ENCODE measurements around the gene PRRT2.
"Not testable (repeated sequence)": the region's sequence is repeated elsewhere in the genome, so short reads cannot be mapped to it uniquely, and the experiment has no call there.

The PRRT2 gene

GRCh38 chr16:29790949-29791844, 20.8 kb upstream of the PRRT2 start:
- DNase-seq = peak; percentile 13

DNA sequence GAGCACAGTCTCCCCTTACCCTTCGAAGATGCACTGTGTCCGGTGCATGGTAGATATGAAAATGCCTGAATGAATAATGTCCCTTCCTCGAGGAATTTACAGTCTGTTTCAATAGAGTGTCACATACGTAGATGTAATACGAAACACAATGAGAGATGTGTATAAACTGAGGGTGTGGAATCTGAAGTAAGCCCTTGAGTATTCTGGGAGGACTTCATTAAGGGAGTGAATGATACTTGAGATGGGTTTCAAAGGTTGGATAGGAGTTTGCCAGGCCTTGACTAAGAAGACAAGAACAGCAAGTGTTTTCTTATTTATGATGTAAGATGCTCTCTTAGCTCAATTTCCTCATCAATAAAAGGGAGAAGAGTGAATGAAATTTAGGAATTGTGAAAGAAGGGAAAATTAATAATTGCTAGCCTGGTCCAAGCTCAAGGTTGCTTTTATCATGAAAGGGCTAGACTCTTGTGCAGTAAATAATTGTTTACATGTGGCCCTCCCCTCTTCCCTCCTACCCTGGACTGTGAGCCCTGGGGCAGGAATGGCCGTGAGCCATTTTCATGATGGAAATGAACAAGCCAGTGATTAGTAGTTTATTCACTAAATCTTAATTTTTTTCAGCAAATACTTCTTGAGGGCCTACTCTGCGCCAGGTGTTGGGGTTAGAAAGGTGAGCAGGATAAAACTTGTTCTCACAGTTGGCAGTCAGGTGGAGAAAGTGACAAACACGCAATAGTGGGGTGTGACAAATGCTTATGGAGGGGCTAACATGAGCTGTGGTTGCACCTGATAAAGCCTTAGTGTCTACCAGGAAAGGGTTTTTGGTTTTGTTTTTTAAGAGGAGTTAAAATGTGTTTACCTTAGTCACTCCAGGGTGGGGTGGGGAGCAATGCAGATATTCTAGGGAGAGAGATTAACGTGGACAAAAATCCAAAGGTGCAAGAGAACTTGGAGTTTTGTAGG, 19.9 kb upstream of the PRRT2 start:
- no peak for DNase-seq

GRCh38 chr16:29793153-29793552, 18.8 kb upstream of the PRRT2 start:
- not testable (repeated sequence) for DNase-seq

GRCh38 chr16:29794231-29794710, 17.7 kb upstream of the PRRT2 start:
- no peak for DNase-seq

- DNase-seq = no peak
These were observed 9.5 kb upstream of the PRRT2 start for GRCh38 chr16:29802416-29802935.

- DNase-seq = no peak
These were observed 8.0 kb upstream of the PRRT2 start for GRCh38 chr16:29804020-29804419.

DNA sequence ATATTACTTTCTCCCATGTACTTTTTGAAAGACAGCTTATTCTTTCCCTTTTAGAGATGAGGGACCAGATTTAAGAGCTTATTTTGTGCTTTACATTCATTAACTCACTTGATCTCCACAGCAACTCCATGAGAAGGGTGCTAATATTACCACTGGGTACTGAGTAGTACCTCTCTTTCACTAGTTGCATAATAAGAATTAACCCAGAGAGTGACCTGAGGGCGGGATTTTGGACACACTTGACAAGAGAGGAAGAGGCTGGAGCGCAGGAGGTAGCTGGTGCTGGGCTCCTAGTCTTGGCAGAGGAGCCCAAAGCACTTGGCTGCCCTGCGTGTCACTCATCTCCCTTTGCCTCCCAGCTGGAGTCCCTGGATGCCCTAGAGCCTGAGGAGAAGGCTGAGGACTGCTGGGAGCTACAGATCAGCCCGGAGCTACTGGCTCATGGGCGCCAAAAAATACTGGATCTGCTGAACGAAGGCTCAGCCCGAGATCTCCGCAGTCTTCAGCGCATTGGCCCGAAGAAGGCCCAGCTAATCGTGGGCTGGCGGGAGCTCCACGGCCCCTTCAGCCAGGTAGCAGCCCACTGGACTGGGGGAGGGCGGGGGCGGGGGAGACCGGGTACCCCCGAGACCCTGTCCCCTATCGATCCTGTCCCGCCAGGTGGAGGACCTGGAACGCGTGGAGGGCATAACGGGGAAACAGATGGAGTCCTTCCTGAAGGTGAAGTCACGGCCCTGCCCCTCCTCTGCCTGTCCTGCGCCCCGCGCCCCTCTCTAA, 7.3 kb upstream of the PRRT2 start:
- DNase-seq = peak; percentile 41

GRCh38 chr16:29805232-29806098, 6.5 kb upstream of the PRRT2 start:
- peak; percentile 98 for DNase-seq

- peak; percentile 94 for DNase-seq
These were observed 5.9 kb upstream of the PRRT2 start, which contains the start of gene MAZ for GRCh38 chr16:29806099-29806579. Gene MAZ (plus strand): TSS chr16:29806529. CDS start chr16:29806702, 173 bp downstream.

DNA sequence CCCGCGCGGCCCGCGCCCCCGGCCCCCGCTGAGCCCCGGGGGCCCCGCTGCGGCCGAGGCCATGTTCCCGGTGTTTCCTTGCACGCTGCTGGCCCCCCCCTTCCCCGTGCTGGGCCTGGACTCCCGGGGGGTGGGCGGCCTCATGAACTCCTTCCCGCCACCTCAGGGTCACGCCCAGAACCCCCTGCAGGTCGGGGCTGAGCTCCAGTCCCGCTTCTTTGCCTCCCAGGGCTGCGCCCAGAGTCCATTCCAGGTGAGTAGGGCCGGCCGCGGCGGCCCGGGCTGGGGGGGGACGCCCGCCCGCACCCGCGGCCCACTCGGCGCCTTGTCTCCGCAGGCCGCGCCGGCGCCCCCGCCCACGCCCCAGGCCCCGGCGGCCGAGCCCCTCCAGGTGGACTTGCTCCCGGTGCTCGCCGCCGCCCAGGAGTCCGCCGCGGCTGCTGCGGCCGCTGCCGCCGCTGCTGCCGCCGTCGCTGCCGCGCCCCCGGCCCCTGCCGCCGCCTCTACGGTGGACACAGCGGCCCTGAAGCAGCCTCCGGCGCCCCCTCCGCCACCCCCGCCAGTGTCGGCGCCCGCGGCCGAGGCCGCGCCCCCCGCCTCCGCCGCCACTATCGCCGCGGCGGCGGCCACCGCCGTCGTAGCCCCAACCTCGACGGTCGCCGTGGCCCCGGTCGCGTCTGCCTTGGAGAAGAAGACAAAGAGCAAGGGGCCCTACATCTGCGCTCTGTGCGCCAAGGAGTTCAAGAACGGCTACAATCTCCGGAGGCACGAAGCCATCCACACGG, 5.2 kb upstream of the PRRT2 start:
- DNase-seq = peak; percentile 78

DNA sequence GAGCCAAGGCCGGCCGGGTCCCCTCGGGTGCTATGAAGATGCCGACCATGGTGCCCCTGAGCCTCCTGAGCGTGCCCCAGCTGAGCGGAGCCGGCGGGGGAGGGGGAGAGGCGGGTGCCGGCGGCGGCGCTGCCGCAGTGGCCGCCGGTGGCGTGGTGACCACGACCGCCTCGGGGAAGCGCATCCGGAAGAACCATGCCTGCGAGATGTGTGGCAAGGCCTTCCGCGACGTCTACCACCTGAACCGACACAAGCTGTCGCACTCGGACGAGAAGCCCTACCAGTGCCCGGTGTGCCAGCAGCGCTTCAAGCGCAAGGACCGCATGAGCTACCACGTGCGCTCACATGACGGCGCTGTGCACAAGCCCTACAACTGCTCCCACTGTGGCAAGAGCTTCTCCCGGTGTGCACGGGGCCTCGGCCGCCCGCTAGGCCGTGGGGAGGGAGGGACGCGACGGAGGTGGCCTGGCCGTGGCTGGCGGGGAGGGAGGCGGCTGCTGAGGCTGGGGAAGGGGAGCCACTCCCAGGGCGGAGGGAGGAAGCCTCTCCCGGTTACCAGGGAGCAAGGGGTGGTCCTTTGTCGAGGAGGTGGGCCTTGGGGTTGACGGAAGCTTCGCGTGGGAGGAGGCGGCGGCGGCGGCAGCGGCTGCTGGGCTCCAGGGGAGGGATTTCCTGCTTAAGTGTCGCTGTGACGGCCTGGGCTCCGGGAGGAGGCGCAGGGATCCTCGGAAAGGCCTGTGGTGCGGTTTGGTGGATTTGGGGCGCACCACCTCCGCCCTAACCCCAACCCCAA, 4.4 kb upstream of the PRRT2 start:
- peak; percentile 83 for DNase-seq

- DNase-seq = peak; percentile 56
These were observed 3.6 kb upstream of the PRRT2 start for GRCh38 chr16:29808219-29808900.

DNA sequence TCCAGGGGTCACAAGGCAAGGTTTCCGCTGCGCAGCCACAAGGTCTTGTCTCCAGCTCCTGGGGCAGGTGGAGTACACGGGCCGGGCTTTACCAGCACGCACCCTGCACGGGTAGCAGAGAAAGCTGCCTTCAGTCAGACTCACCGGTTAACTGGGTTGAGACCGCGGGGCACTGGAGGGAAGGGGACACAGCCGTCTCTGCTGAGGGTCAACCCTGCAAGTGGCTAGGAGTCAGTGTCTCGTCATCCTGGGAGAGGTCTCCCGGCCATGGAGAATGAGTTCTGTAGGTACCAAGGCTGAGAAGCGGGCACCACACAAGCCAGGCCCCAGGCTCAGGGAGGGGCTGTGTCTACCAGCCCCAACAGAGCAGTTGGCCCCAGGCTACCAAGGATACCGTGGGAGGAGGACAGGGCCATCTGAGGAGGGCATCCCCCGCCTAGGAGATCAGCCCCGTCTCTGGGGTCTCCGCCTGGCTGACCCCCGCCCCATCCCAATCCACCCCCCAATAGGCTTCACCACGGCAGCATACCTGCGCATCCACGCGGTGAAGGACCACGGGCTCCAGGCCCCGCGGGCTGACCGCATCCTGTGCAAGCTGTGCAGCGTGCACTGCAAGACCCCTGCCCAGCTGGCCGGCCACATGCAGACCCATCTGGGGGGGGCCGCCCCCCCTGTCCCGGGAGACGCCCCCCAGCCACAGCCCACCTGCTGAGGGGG, 2.8 kb upstream of the PRRT2 start:
- DNase-seq = no peak

DNA sequence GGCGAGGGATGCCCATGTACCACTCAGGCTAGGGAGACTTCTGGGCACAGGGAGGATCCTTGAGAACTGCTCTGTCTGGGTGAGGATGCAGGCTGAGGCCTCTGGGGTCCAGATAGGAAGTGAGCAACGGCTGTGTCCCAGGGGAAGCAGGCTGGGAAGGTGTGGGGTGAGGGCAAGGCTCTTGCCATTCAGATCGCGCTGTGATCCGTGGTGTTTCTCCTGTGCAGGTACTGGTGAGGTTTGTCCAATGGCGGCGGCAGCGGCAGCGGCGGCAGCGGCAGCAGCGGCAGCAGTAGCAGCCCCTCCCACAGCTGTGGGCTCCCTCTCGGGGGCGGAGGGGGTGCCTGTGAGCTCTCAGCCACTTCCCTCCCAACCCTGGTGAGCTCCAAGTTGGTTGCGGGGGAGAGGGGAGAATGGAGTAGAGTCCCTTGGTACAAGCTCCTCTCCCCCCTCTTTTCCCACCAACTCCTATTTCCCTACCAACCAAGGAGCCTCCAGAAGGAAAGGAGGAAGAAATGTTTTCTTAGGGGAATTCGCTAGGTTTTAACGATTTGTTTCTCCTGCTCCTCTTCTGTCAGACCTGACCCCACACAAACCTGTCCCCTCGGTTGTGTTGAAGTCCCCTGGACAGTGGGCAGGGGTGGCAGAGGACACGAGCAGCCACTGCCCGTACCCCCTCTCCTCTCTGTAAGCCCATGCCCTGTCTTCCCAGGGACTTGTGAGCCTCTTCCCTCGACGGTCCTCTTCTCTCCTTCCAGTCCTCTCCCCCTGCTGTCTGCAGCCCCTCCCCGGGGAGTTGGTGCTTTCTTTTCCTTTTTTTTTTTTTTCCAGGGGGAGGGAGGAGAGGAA, 1.9 kb upstream of the PRRT2 start:
- DNase-seq = no peak

GRCh38 chr16:29810699-29811169, 1.3 kb upstream of the PRRT2 start:
- no peak for DNase-seq

GRCh38 chr16:29811170-29811895, 660 bp upstream of the PRRT2 start:
- peak; percentile 81 for DNase-seq
